GM12878 (cell line): Measurements from ENCODE around the gene KLK5.

Experiments
- BHLHE40 ChIP-seq, 2 experiments: fragments of 450-650 bp in 1 of 2; IDR thresholded peaks; 2 replicates each; pipeline ENCODE4 v1.6.1; 2011 to 2017; ENCODE audit warnings: low read depth in 2 of 2, borderline replicate concordance in 1 of 2, improper control_type of control experiment in 1 of 2, low read length in 1 of 2, mild to moderate bottlenecking in 1 of 2
- CEBPB ChIP-seq, 2 experiments: fragments of 150-350 bp in 1 of 2; IDR thresholded peaks; 2 replicates each; pipeline ENCODE4 v1.6.1; 2012 to 2014; ENCODE audit warnings: low read depth in 2 of 2, low read length in 2 of 2, borderline replicate concordance in 1 of 2, inconsistent platforms in 1 of 2
- SMARCA5 ChIP-seq: fragments of 450-650 bp; IDR thresholded peaks from 2 replicates; pipeline ENCODE4 v1.6.1; 2017; ENCODE audit warnings: mild to moderate bottlenecking
- TF ChIP-seq, protein P1 (sequence below), 3 experiments: IDR thresholded peaks in 2 of 3; conservative IDR thresholded peaks in 1 of 3; 2 replicates each; pipeline ENCODE4 v1.5.1; 2011; ENCODE audit warnings: low read depth in 3 of 3, low read length in 3 of 3, mild to moderate bottlenecking in 3 of 3, control low read depth in 2 of 3, moderate library complexity in 2 of 3, inconsistent platforms in 1 of 3, mixed read lengths in 1 of 3; ENCODE audit not compliant: control insufficient read depth in 2 of 3, insufficient read depth in 1 of 3; ENCODE audit errors: extremely low read depth in 1 of 3

DNA sequence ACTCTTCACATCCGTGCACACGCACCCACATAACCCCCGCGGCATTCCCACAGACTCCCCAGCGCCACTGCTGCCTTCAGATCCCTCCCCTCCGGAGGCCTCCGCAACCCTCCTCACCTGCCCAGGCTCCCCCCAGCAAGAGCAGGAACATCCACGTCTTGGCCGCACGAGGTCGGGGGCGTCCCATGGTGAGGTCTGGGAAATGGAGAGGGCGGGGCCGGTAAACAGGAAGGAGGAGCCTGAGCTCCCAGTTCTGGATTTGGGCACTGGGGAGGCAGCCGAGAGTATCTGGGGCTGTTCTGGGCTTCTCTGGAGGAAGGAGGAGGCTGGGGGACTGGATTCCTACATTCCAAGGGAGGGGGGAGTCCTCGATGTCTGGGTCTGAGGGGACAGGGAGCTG lies 48.1 kb upstream of the KLK5 start:
- TF ChIP-seq SMARCA5, result no peak
- no peak for TF ChIP-seq BHLHE40 (IDR thresholded peaks at IDR 0.05; ENCODE audit: borderline replicate concordance in 1 of 2, low read depth in 2 of 2, low read length in 1 of 2)
- no peak for TF ChIP-seq CEBPB (IDR thresholded peaks at IDR 0.05; ENCODE audit: borderline replicate concordance in 1 of 2, low read depth in 2 of 2, low read length in 2 of 2)
- TF ChIP-seq, protein P1, sequence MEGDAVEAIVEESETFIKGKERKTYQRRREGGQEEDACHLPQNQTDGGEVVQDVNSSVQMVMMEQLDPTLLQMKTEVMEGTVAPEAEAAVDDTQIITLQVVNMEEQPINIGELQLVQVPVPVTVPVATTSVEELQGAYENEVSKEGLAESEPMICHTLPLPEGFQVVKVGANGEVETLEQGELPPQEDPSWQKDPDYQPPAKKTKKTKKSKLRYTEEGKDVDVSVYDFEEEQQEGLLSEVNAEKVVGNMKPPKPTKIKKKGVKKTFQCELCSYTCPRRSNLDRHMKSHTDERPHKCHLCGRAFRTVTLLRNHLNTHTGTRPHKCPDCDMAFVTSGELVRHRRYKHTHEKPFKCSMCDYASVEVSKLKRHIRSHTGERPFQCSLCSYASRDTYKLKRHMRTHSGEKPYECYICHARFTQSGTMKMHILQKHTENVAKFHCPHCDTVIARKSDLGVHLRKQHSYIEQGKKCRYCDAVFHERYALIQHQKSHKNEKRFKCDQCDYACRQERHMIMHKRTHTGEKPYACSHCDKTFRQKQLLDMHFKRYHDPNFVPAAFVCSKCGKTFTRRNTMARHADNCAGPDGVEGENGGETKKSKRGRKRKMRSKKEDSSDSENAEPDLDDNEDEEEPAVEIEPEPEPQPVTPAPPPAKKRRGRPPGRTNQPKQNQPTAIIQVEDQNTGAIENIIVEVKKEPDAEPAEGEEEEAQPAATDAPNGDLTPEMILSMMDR (IDR thresholded peaks at IDR 0.05 in 2 of 3, conservative IDR thresholded peaks at IDR 0.05 in 1 of 3; ENCODE audit: control insufficient read depth in 2 of 3, extremely low read depth in 1 of 3, insufficient read depth in 1 of 3, low read depth in 3 of 3, low read length in 3 of 3), result no peak
